Hepatocyte (in vitro differentiated cells): ENCODE results near the gene RPUSD3. TPM values are rescaled to one million over a fixed set of nuclear protein-coding genes. Genes with fewer than 3 reads are reported as not detected.

Experiments used
- DNase-seq: peaks from one replicate; pipeline ENCODE4 v3.0.0-alpha.2; 2016; ENCODE audit warnings: low spot score
- H2AFZ ChIP-seq: fragments of 200-600 bp; sonication (generic); 2 replicates; pipeline ENCODE4 v1.6.0; 2016; ENCODE audit warnings: antibody characterized with exemption, mild to moderate bottlenecking
- H3K27ac ChIP-seq: fragments of 200-600 bp; sonication (generic); 2 replicates; pipeline ENCODE4 v1.5.1; 2016; ENCODE audit warnings: mild to moderate bottlenecking
- H3K27me3 ChIP-seq: fragments of 200-600 bp; sonication (generic); 2 replicates; pipeline ENCODE4 v1.6.1; 2016
- H3K36me3 ChIP-seq: fragments of 200-600 bp; sonication (generic); replicated peaks from 2 replicates; pipeline ENCODE4 v1.5.1; 2016; ENCODE audit warnings: low read depth; ENCODE audit not compliant: insufficient read depth
- H3K4me1 ChIP-seq: fragments of 200-600 bp; sonication (generic); 2 replicates; pipeline ENCODE4 v1.5.1; 2016; ENCODE audit warnings: mild to moderate bottlenecking, moderate library complexity; ENCODE audit not compliant: insufficient read depth
- H3K4me2 ChIP-seq: fragments of 200-600 bp; sonication (generic); 2 replicates; pipeline ENCODE4 v1.6.0; 2016
- H3K4me3 ChIP-seq: fragments of 200-600 bp; sonication (generic); 2 replicates; pipeline ENCODE4 v1.5.1; 2016; ENCODE audit warnings: mild to moderate bottlenecking
- H3K79me2 ChIP-seq: fragments of 200-600 bp; sonication (generic); 2 replicates; pipeline ENCODE4 v1.6.0; 2017; ENCODE audit warnings: mild to moderate bottlenecking
- H3K9me2 ChIP-seq: fragments of 200-600 bp; sonication (generic); replicated peaks from 2 replicates; pipeline ENCODE4 v1.6.0; 2017; ENCODE audit warnings: mild to moderate bottlenecking; ENCODE audit not compliant: insufficient read depth
- H3K9me3 ChIP-seq: fragments of 200-600 bp; sonication (generic); 2 replicates; pipeline ENCODE4 v1.5.1; 2016; ENCODE audit warnings: low read depth, mild to moderate bottlenecking
- H4K20me1 ChIP-seq: fragments of 200-600 bp; sonication (generic); 2 replicates; pipeline ENCODE4 v1.6.0; 2016; ENCODE audit warnings: mild to moderate bottlenecking; ENCODE audit not compliant: insufficient read depth, poor library complexity, severe bottlenecking
- EZH2phosphoT487 ChIP-seq: fragments of 200-600 bp; sonication (generic); IDR thresholded peaks from one replicate; pipeline ENCODE4 v1.6.1; 2018; ENCODE audit warnings: antibody characterized with exemption, mild to moderate bottlenecking, low read depth, moderate library complexity; ENCODE audit not compliant: unreplicated experiment, severe bottlenecking
- WGBS: methylation state at CpG from one replicate; pipeline ENCODE4 v1.1.6; 2016; ENCODE audit warnings: low lambda C conversion rate; ENCODE audit errors: missing lambda C conversion rate; 5-methylcytosine and 5-hydroxymethylcytosine counted together
- polyA plus RNA-seq: library from polyadenylated mRNA; unstranded; fragments of >200 nt; fragmentation: Nextera tagmentation; extraction: Ambion mirVana; gene quantifications from 2 replicates; pipeline ENCODE4 v1.2.1, GENCODE V29; 2016
- total RNA-seq: library from RNA; depleted of rRNA; stranded (reverse); fragments of >200 nt; gene quantifications from 2 replicates; pipeline ENCODE4 v1.2.3, GENCODE V29; 2014

Gene RPUSD3
- total and polyA plus RNA-seq, 2 experiments from 2014 or later = 37.4 to 74.7 TPM

DNA sequence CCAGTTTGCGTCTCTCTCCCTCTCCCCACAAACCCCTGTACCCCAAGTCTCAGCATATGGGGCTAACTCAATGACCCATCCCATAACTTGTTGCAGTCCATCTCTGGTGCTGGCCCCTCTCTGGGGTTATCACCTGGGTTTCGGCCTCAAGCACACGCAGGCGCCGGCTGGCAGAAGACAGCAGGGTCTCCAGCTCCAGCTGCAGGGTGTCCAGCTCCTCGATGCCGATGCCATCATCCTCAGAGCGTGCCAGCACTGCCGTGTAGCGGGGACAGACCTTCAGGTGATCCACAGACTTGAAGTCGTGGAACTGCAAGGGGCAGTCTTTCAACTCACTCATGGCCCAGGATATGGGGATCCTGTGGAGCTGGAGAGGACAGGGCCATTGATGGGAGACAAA lies 52.7 kb downstream of the RPUSD3 start:
- no peaks in the 10 kb centered on the region for H3K9me3 ChIP-seq
- no peak for TF ChIP-seq EZH2phosphoT487
- H4K20me1 ChIP-seq = peaks cover 4% of the 10 kb centered on the region
- no peaks in the 10 kb centered on the region for H3K9me2 ChIP-seq
- no peaks in the 10 kb centered on the region for H3K27me3 ChIP-seq
- peaks cover 15% of the 10 kb centered on the region for H3K4me1 ChIP-seq
- H3K4me2 ChIP-seq = peak overlapping the region; percentile 97
- H3K4me3 ChIP-seq = no peak overlapping the region
- no peaks in the 10 kb centered on the region for H3K36me3 ChIP-seq
- no peak for DNase-seq
- 94% methylated on average over 11 of the region's 11 CpGs for WGBS
- H2AFZ ChIP-seq = no peak overlapping the region
- H3K27ac ChIP-seq = peak overlapping the region; percentile 91
- H3K79me2 ChIP-seq = peaks cover 42% of the 10 kb centered on the region

Other genes starting within 250 kb of the RPUSD3 start
- gene MTMR14, start 194.5 kb downstream of the RPUSD3 start, total RNA-seq = 26.9 and 27.1 TPM in 2 replicates
- 34.8 and 40.2 TPM in 2 replicates for gene MTMR14, start 194.5 kb downstream of the RPUSD3 start, polyA plus RNA-seq
- not detected in 2 replicates for gene CPNE9, start 140.2 kb downstream of the RPUSD3 start, total RNA-seq
- gene CPNE9, start 140.2 kb downstream of the RPUSD3 start, polyA plus RNA-seq = not detected in 2 replicates
- gene BRPF1, start 112.3 kb downstream of the RPUSD3 start, total RNA-seq = 9.6 and 10.7 TPM in 2 replicates
- gene BRPF1, start 112.3 kb downstream of the RPUSD3 start, polyA plus RNA-seq = 9.1 and 9.3 TPM in 2 replicates
- 34.7 and 38.7 TPM in 2 replicates for gene OGG1, start 94.1 kb downstream of the RPUSD3 start, total RNA-seq
- gene OGG1, start 94.1 kb downstream of the RPUSD3 start, polyA plus RNA-seq = 43.2 and 48.9 TPM in 2 replicates
- gene CAMK1, start 74.1 kb downstream of the RPUSD3 start, total RNA-seq = 9.7 and 11.8 TPM in 2 replicates
- 12.4 and 16.1 TPM in 2 replicates for gene CAMK1, start 74.1 kb downstream of the RPUSD3 start, polyA plus RNA-seq
- 65.5 and 70.4 TPM in 2 replicates for gene TADA3, start 51.5 kb downstream of the RPUSD3 start, total RNA-seq
- gene TADA3, start 51.5 kb downstream of the RPUSD3 start, polyA plus RNA-seq = 55.5 and 61.2 TPM in 2 replicates
- gene ARPC4, start 50.9 kb downstream of the RPUSD3 start, total RNA-seq = 175 and 182 TPM in 2 replicates
- gene ARPC4, start 50.9 kb downstream of the RPUSD3 start, polyA plus RNA-seq = 132 and 149 TPM in 2 replicates
- 20.5 and 21.5 TPM in 2 replicates for gene TTLL3, start 33.7 kb downstream of the RPUSD3 start, total RNA-seq
- 27.4 and 52.2 TPM in 2 replicates for gene TTLL3, start 33.7 kb downstream of the RPUSD3 start, polyA plus RNA-seq
- 16.6 and 20.4 TPM in 2 replicates for gene CIDEC, start 36.2 kb upstream of the RPUSD3 start, total RNA-seq
- 28.7 and 37.3 TPM in 2 replicates for gene CIDEC, start 36.2 kb upstream of the RPUSD3 start, polyA plus RNA-seq
- 61.4 and 73.8 TPM in 2 replicates for gene JAGN1, start 46.6 kb upstream of the RPUSD3 start, total RNA-seq
- 70.2 and 83.5 TPM in 2 replicates for gene JAGN1, start 46.6 kb upstream of the RPUSD3 start, polyA plus RNA-seq
- 9.1 and 10.2 TPM in 2 replicates for gene IL17RE, start 58.8 kb upstream of the RPUSD3 start, total RNA-seq
- gene IL17RE, start 58.8 kb upstream of the RPUSD3 start, polyA plus RNA-seq = 6.3 and 6.8 TPM in 2 replicates
- 27.3 and 39.4 TPM in 2 replicates for gene IL17RC, start 73.1 kb upstream of the RPUSD3 start, total RNA-seq
- 47.8 and 48.5 TPM in 2 replicates for gene IL17RC, start 73.1 kb upstream of the RPUSD3 start, polyA plus RNA-seq
- 40.5 and 43.9 TPM in 2 replicates for gene CRELD1, start 89.8 kb upstream of the RPUSD3 start, total RNA-seq
- 82.9 and 83.6 TPM in 2 replicates for gene CRELD1, start 89.8 kb upstream of the RPUSD3 start, polyA plus RNA-seq
- 1.1 and 2.5 TPM in 2 replicates for gene PRRT3, start 108.4 kb upstream of the RPUSD3 start, total RNA-seq
- 2.0 and 4.0 TPM in 2 replicates for gene PRRT3, start 108.4 kb upstream of the RPUSD3 start, polyA plus RNA-seq
- gene EMC3, start 142.8 kb upstream of the RPUSD3 start, total RNA-seq = 116 and 133 TPM in 2 replicates
- gene EMC3, start 142.8 kb upstream of the RPUSD3 start, polyA plus RNA-seq = 147 and 151 TPM in 2 replicates
- gene FANCD2, start 182.4 kb upstream of the RPUSD3 start, total RNA-seq = 7.3 and 8.8 TPM in 2 replicates
- gene FANCD2, start 182.4 kb upstream of the RPUSD3 start, polyA plus RNA-seq = 4.4 and 5.3 TPM in 2 replicates